ENCODE measurements around the gene REXO5.

- TF ChIP-seq ISL1 (CRISPR knock-in tag; IDR thresholded peaks at IDR 0.05) (no peak), GLIS3 (CRISPR knock-in tag; IDR thresholded peaks at IDR 0.05) (no peak), OSR1 (CRISPR knock-in tag; IDR thresholded peaks at IDR 0.05) (no peak), ZFP3 (CRISPR knock-in tag; IDR thresholded peaks at IDR 0.05) (no peak), POU6F1 (CRISPR knock-in tag; IDR thresholded peaks at IDR 0.05; ENCODE audit: borderline replicate concordance, low read depth) (no peak), ZC3H10 (CRISPR knock-in tag; IDR thresholded peaks at IDR 0.05) (no peak), TCF4 (CRISPR knock-in tag; IDR thresholded peaks at IDR 0.05; ENCODE audit: borderline replicate concordance) (no peak), SNAI2 (CRISPR knock-in tag; IDR thresholded peaks at IDR 0.05) (no peak), ZNF8 (CRISPR knock-in tag; IDR thresholded peaks at IDR 0.05) (no peak), PATZ1 (CRISPR knock-in tag; IDR thresholded peaks at IDR 0.05; ENCODE audit: borderline replicate concordance) (no peak), TSHZ2 (CRISPR knock-in tag; IDR thresholded peaks at IDR 0.05) (no peak)
Measured at GRCh38 chr16:20774703-20775362, 31.5 kb upstream of the REXO5 start.

Data from SK-N-SH treated with all-trans-retinoic acid at 6 μM for 48 hours (cell line).